ENCODE measurements around the gene KLHL25. TPM values are rescaled to one million over a fixed set of nuclear protein-coding genes. Genes with fewer than 3 reads are reported as not detected.

Gene KLHL25
- total RNA-seq, 1 experiment from 2014 or later, result 16.0 TPM

- Mint-ChIP-seq H3K4me3 (ENCODE audit: low read depth, unreplicated experiment) (no peak overlapping the region), H3K9me3 (ENCODE audit: low read depth, unreplicated experiment) (no peaks in the 10 kb centered on the region), H3K4me1 (ENCODE audit: low read depth, unreplicated experiment) (peaks cover 16% of the 10 kb centered on the region), H3K27ac (ENCODE audit: unreplicated experiment) (no peak overlapping the region), H3K27me3 (ENCODE audit: unreplicated experiment) (no peaks in the 10 kb centered on the region), H3K36me3 (ENCODE audit: insufficient read depth, unreplicated experiment) (peaks cover 32% of the 10 kb centered on the region)
- TF ChIP-seq, protein P1, sequence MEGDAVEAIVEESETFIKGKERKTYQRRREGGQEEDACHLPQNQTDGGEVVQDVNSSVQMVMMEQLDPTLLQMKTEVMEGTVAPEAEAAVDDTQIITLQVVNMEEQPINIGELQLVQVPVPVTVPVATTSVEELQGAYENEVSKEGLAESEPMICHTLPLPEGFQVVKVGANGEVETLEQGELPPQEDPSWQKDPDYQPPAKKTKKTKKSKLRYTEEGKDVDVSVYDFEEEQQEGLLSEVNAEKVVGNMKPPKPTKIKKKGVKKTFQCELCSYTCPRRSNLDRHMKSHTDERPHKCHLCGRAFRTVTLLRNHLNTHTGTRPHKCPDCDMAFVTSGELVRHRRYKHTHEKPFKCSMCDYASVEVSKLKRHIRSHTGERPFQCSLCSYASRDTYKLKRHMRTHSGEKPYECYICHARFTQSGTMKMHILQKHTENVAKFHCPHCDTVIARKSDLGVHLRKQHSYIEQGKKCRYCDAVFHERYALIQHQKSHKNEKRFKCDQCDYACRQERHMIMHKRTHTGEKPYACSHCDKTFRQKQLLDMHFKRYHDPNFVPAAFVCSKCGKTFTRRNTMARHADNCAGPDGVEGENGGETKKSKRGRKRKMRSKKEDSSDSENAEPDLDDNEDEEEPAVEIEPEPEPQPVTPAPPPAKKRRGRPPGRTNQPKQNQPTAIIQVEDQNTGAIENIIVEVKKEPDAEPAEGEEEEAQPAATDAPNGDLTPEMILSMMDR (IDR thresholded peaks at IDR 0.05; ENCODE audit: unreplicated experiment), result no peak
- no TSS peak for BruUV-seq (replicated peaks)
- intact Hi-C loops (cut with micrococcal nuclease; ENCODE audit: unreplicated experiment), result no loop called here
- DNase-seq, result no peak
- CTCF ChIA-PET, result no interaction called here
Observed at GRCh38 chr15:85711580-85712192, 83.0 kb downstream of the KLHL25 start.

- H3K36me3 Mint-ChIP-seq (ENCODE audit: insufficient read depth, unreplicated experiment), result peaks cover 33% of the 10 kb centered on the region
- no TSS peak for BruUV-seq (replicated peaks)
- intact Hi-C loops (cut with micrococcal nuclease; ENCODE audit: unreplicated experiment), result no loop called here
- CTCF ChIA-PET, result interaction anchor here (0.5 kb wide), 1 partner anchor 21 kb away, joined by 5 read pairs; no protein-coding TSS in a partner anchor
- peaks cover 27% of the 10 kb centered on the region for H3K4me1 Mint-ChIP-seq (ENCODE audit: low read depth, unreplicated experiment)
- H3K4me3 Mint-ChIP-seq (ENCODE audit: low read depth, unreplicated experiment), result no peak overlapping the region
- no peaks in the 10 kb centered on the region for H3K9me3 Mint-ChIP-seq (ENCODE audit: low read depth, unreplicated experiment)
- TF ChIP-seq, protein P1 (IDR thresholded peaks at IDR 0.05; ENCODE audit: unreplicated experiment), result no peak
- H3K27ac Mint-ChIP-seq (ENCODE audit: unreplicated experiment), result no peak overlapping the region
- DNase-seq, result no peak
- H3K27me3 Mint-ChIP-seq (ENCODE audit: unreplicated experiment), result no peaks in the 10 kb centered on the region
Observed at GRCh38 chr15:85710340-85710842, 84.3 kb downstream of the KLHL25 start.

Small RNA genes lying within 50 kb of the gene (microRNA-seq; reads per million reads assigned to microRNA genes)
- 24.6 reads per million, percentile 47 among the genes with 10 or more reads in this experiment for gene MIR1276
- gene MIR548AP, result not detected
